Neuronal stem cell (in vitro differentiated cells): Measurements from ENCODE around the gene SART3.

Experiments
- DNase-seq: peaks from one replicate; pipeline ENCODE4 v3.0.0-alpha.2; 2013; ENCODE audit warnings: low spot score
- H2AFZ ChIP-seq: one replicate; pipeline ENCODE4 v1.6.1; 2013; ENCODE audit warnings: mild to moderate bottlenecking, low read length, inconsistent platforms
- H2AK5ac ChIP-seq: 2 replicates; pipeline ENCODE4 v1.6.1; 2013; ENCODE audit warnings: low read depth, mild to moderate bottlenecking, inconsistent platforms, low read length, moderate library complexity, mixed read lengths
- H2BK120ac ChIP-seq: 2 replicates; pipeline ENCODE4 v1.6.1; 2013; ENCODE audit warnings: low read depth, mild to moderate bottlenecking, inconsistent platforms, low read length, moderate library complexity, mixed read lengths
- H2BK12ac ChIP-seq: one replicate; pipeline ENCODE4 v1.6.1; 2013; ENCODE audit warnings: low read length, inconsistent platforms
- H2BK15ac ChIP-seq: 2 replicates; pipeline ENCODE4 v1.6.1; 2013; ENCODE audit warnings: mild to moderate bottlenecking, low read length, inconsistent platforms, mixed read lengths
- H2BK5ac ChIP-seq: one replicate; pipeline ENCODE4 v1.6.1; 2013; ENCODE audit warnings: inconsistent platforms, mild to moderate bottlenecking, low read length, moderate library complexity
- H3K14ac ChIP-seq: one replicate; pipeline ENCODE4 v1.6.1; 2013; ENCODE audit warnings: low read length, inconsistent platforms
- H3K18ac ChIP-seq: 2 replicates; pipeline ENCODE4 v1.6.1; 2013; ENCODE audit warnings: low read length, inconsistent platforms
- H3K23ac ChIP-seq: 2 replicates; pipeline ENCODE4 v1.6.1; 2013; ENCODE audit warnings: low read depth, mild to moderate bottlenecking, mixed read lengths, low read length, inconsistent platforms; ENCODE audit not compliant: poor library complexity
- H3K27ac ChIP-seq: replicated peaks from 3 replicates; pipeline ENCODE4 v1.5.1; 2013; ENCODE audit warnings: low read length, inconsistent platforms
- H3K27me3 ChIP-seq, 3 experiments: 2 replicates each; pipeline ENCODE4 v1.6.1; 2013; ENCODE audit warnings: low read length in 3 of 3, mild to moderate bottlenecking in 2 of 3, inconsistent platforms in 1 of 3, low read depth in 1 of 3, mixed read lengths in 1 of 3, moderate library complexity in 1 of 3; ENCODE audit not compliant: control insufficient read depth in 3 of 3, insufficient read depth in 3 of 3
- H3K36me3 ChIP-seq, 2 donors: replicated peaks in 1 of 2; 2 replicates each; pipeline ENCODE4 v1.6.1; 2013; ENCODE audit warnings: low read length in 2 of 2; ENCODE audit not compliant: control insufficient read depth in 2 of 2, insufficient read depth in 2 of 2
- H3K4ac ChIP-seq: 2 replicates; pipeline ENCODE4 v1.6.1; 2013; ENCODE audit warnings: inconsistent platforms, mild to moderate bottlenecking, low read length, moderate library complexity
- H3K4me1 ChIP-seq, 2 donors: 1 replicate in 1 of 2; 2 replicates in 1 of 2; pipeline ENCODE4 v1.6.1; 2013; ENCODE audit warnings: low read length in 2 of 2, low read depth in 1 of 2; ENCODE audit not compliant: control insufficient read depth in 2 of 2, insufficient read depth in 1 of 2
- H3K4me2 ChIP-seq: one replicate; pipeline ENCODE4 v1.6.1; 2013; ENCODE audit warnings: mild to moderate bottlenecking, low read length, inconsistent platforms; ENCODE audit not compliant: insufficient read depth, poor library complexity, severe bottlenecking
- H3K4me3 ChIP-seq, 2 donors: 2 replicates each; pipeline ENCODE4 v1.5.1; 2013; ENCODE audit warnings: low read length in 2 of 2, mild to moderate bottlenecking in 2 of 2, inconsistent platforms in 1 of 2, moderate library complexity in 1 of 2
- H3K79me1 ChIP-seq: one replicate; pipeline ENCODE4 v1.6.1; 2013; ENCODE audit warnings: low read depth, mild to moderate bottlenecking, inconsistent platforms, low read length, moderate library complexity
- H3K9ac ChIP-seq: one replicate; pipeline ENCODE4 v1.6.1; 2013; ENCODE audit warnings: mild to moderate bottlenecking, low read depth, low read length, inconsistent platforms; ENCODE audit not compliant: poor library complexity
- H3K9me3 ChIP-seq, 2 donors: replicated peaks in 1 of 2; 2 replicates each; pipeline versions ENCODE3 to v1.6.1; 2013; ENCODE audit warnings: low read length in 2 of 2, mild to moderate bottlenecking in 2 of 2, inconsistent platforms in 1 of 2, low read depth in 1 of 2, mixed read lengths in 1 of 2, moderate library complexity in 1 of 2; ENCODE audit not compliant: control insufficient read depth in 2 of 2, insufficient read depth in 1 of 2
- H4K8ac ChIP-seq: one replicate; pipeline ENCODE4 v1.6.1; 2013; ENCODE audit warnings: low read depth, mild to moderate bottlenecking, inconsistent platforms, low read length, moderate library complexity
- H4K91ac ChIP-seq: one replicate; pipeline ENCODE4 v1.6.1; 2013; ENCODE audit warnings: low read length, low read depth, mild to moderate bottlenecking, inconsistent platforms; ENCODE audit not compliant: poor library complexity
- WGBS, 2 donors: extraction: QIAGEN DNeasy Blood & Tissue Kit; methylation state at CpG; one replicate each; pipeline ENCODE4 v1.1.7; 2013; ENCODE audit warnings: missing lambda C conversion rate in 2 of 2, mixed read lengths in 1 of 2; ENCODE audit not compliant: insufficient read length in 2 of 2, insufficient replicate concordance in 1 of 2; ENCODE audit errors: extremely low coverage in 2 of 2; 5-methylcytosine and 5-hydroxymethylcytosine counted together

Gene SART3

DNA sequence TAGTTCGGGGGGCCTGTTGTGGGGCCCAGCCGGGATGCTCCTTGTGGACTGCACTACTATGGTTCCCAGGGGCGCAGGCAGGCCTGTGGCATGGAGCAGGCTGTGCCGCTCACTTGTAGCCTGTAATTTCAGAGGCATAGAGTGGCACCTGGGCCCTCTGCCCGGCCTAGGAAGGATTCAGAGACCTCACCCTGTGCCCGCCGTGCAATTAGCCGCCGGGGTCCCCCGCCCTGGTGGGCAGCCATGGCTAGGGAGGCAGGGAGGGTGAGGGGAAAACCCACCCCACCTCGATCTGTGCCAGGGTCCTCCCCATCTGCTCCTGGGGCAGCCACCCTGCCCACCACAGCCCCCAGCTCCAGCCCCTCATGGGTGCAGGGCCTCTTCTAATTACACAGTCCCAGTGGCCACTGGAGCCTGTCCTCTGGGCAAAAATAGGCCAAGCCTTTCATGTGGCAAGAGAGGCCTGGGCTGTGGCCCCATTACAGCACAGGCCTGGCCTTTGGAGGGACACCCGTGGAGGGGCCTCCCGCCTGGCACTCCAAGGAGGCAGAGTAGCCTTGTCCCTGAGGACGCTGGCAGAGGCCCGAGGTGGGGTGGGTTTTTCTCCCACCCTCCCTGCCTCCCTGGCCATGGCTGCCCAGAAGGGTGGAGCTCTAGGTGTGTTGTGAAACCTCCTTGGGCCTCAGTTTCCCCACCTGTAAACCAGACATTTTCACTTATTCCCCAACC, 42.2 kb upstream of the SART3 start:
- peaks cover 6 to 8% of the 10 kb centered on the region in 2 donors for H3K4me1 ChIP-seq
- H4K91ac ChIP-seq: no peak overlapping the region
- H3K4ac ChIP-seq: no peak overlapping the region
- H3K36me3 ChIP-seq: no peaks in the 10 kb centered on the region
- H2BK120ac ChIP-seq: no peak overlapping the region
- H3K4me2 ChIP-seq: no peak overlapping the region
- peak overlapping the region; percentile 79 for H2AK5ac ChIP-seq
- no peaks in the 10 kb centered on the region for H3K79me1 ChIP-seq
- no peak for DNase-seq
- H2BK15ac ChIP-seq: peak overlapping the region; percentile 27
- H3K27me3 ChIP-seq: peaks cover 0 to 3% (median 0%) of the 10 kb centered on the region in 3 experiments
- peaks cover 0 to 4% of the 10 kb centered on the region in 2 donors for H3K9me3 ChIP-seq
- peak overlapping the region; percentile 12 for H2BK5ac ChIP-seq
- H2BK12ac ChIP-seq: peak overlapping the region; percentile 46
- no CpG with 5 or more reads among the region's 15 CpGs for WGBS, 2 donors
- H3K18ac ChIP-seq: peak overlapping the region; percentile 55
- no peak overlapping the region for H2AFZ ChIP-seq
- peak overlapping the region; percentile 3 for H3K23ac ChIP-seq
- no peak overlapping the region for H3K9ac ChIP-seq
- no peak overlapping the region for H4K8ac ChIP-seq
- H3K14ac ChIP-seq: no peak overlapping the region
- H3K4me3 ChIP-seq: no peak overlapping the region
- H3K27ac ChIP-seq: no peak overlapping the region

DNA sequence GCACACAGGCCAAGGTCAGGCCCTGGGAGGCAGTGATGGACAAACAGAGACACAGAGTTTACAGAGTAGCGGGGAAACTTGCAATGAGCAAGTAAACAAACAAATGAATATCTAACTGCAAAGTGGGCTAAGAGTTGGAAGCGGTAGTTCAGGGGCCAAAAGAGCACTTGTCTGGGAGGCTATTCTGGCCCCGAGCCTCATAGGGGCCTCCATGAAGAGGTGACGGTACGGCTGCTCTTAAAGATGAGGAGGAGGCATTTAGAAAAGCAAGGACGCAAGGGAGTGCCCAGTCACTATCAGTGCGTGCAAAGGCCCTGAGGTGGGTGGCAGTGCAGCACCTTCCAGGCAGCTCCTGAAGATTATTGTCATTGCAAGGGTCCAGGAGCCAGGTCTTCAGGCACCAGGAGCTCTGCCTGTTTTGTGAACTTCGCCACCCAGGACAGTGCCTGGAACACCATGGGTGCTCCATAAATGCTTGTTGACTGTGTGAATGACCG, 41.3 kb upstream of the SART3 start:
- no peaks in the 10 kb centered on the region for H3K36me3 ChIP-seq
- no peak overlapping the region for H4K91ac ChIP-seq
- WGBS, 2 donors: no CpG with 5 or more reads among the region's 9 CpGs
- H3K27ac ChIP-seq: no peak overlapping the region
- H4K8ac ChIP-seq: no peak overlapping the region
- no peak overlapping the region for H3K14ac ChIP-seq
- H2BK5ac ChIP-seq: no peak overlapping the region
- no peak overlapping the region for H3K23ac ChIP-seq
- DNase-seq: no peak
- peak overlapping the region; percentile 30 for H2AK5ac ChIP-seq
- H3K9me3 ChIP-seq: peaks cover 0 to 4% of the 10 kb centered on the region in 2 donors
- no peak overlapping the region for H3K4me2 ChIP-seq
- peaks cover 12 to 14% of the 10 kb centered on the region in 2 donors for H3K4me1 ChIP-seq
- H3K9ac ChIP-seq: no peak overlapping the region
- no peak overlapping the region for H3K4me3 ChIP-seq
- H3K4ac ChIP-seq: no peak overlapping the region
- no peak overlapping the region for H2BK120ac ChIP-seq
- H2BK15ac ChIP-seq: no peak overlapping the region
- H2BK12ac ChIP-seq: no peak overlapping the region
- H3K79me1 ChIP-seq: no peaks in the 10 kb centered on the region
- peaks cover 0 to 3% (median 0%) of the 10 kb centered on the region in 3 experiments for H3K27me3 ChIP-seq
- H3K18ac ChIP-seq: no peak overlapping the region
- no peak overlapping the region for H2AFZ ChIP-seq

DNA sequence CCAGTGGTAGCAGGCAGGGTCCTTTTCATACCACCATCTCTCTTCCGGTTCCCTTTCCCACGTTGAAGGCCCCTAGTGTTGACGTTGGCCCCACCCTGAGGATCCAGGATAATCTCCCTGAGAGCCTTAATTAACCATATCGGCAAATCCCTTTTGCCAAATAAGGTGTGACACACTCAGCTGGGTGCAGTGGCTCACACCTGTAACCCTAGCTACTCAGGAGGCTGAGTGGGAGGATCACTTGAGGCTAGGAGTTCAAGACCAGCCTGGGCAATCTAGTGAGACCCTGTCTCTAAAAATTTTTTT, 39.7 kb upstream of the SART3 start:
- no peak overlapping the region for H3K27ac ChIP-seq
- no peak overlapping the region for H2BK120ac ChIP-seq
- no peak for DNase-seq
- H3K4me3 ChIP-seq: no peak overlapping the region
- no peak overlapping the region for H2BK15ac ChIP-seq
- H3K36me3 ChIP-seq: no peaks in the 10 kb centered on the region
- no CpG with 5 or more reads among the region's 4 CpGs for WGBS, 2 donors
- H3K18ac ChIP-seq: peak overlapping the region; percentile 6
- no peak overlapping the region for H2BK5ac ChIP-seq
- peaks cover 14 to 16% of the 10 kb centered on the region in 2 donors for H3K4me1 ChIP-seq
- peaks cover 0 to 2% of the 10 kb centered on the region in 2 donors for H3K9me3 ChIP-seq
- no peak overlapping the region for H2AFZ ChIP-seq
- no peaks in the 10 kb centered on the region for H3K79me1 ChIP-seq
- H3K27me3 ChIP-seq: peaks cover 0 to 3% (median 0%) of the 10 kb centered on the region in 3 experiments
- no peak overlapping the region for H3K4me2 ChIP-seq
- H3K23ac ChIP-seq: no peak overlapping the region
- H4K8ac ChIP-seq: no peak overlapping the region
- H2AK5ac ChIP-seq: peak overlapping the region; percentile 11
- no peak overlapping the region for H2BK12ac ChIP-seq
- H3K14ac ChIP-seq: no peak overlapping the region
- no peak overlapping the region for H3K9ac ChIP-seq
- H4K91ac ChIP-seq: no peak overlapping the region
- H3K4ac ChIP-seq: no peak overlapping the region

DNA sequence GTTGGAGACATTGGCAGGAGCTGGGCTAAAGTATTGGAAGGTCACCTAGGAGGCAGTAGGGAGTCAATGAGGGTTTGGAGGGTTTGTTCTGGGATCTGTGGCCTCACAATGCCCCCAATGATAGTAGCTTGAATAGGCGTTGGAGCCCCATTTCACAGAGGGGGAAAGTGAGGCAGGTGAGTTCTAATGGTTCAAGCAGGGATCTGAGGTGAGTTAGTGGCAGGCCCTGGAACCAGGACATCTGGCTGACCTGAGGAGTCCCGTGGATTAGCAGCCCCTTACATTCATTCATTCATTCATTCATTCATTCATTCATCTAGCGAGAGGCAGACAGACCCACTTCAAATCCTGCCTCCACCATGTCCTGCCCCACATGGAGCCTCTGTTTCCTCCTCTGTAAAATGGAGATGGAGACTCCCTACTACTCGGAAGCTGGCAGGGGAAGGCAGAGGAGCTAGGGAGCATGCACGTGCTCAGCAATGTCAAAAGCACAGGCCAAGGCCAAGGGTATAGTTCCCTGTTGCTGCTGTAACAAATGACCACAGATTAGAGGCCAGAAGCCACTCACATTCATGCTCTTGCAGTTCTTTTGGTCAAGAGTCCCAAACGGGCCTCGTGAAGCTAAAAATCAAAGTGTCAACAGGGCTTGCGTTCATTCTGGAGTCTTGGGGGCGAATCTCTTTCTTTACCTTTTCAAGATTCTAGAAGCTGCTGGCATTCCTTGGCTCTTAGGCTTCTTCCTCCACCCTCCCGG, 39.2 kb upstream of the SART3 start:
- no peaks in the 10 kb centered on the region for H3K79me1 ChIP-seq
- no peak overlapping the region for H3K18ac ChIP-seq
- H2AK5ac ChIP-seq: peak overlapping the region; percentile 40
- no peak overlapping the region for H3K4ac ChIP-seq
- WGBS, 2 donors: no CpG with 5 or more reads among the region's 10 CpGs
- no peak overlapping the region for H2BK12ac ChIP-seq
- no peak overlapping the region for H2BK5ac ChIP-seq
- no peak overlapping the region for H4K91ac ChIP-seq
- no peak overlapping the region for H2BK15ac ChIP-seq
- no peaks in the 10 kb centered on the region for H3K36me3 ChIP-seq
- H2BK120ac ChIP-seq: no peak overlapping the region
- H3K23ac ChIP-seq: no peak overlapping the region
- no peak overlapping the region for H3K14ac ChIP-seq
- peaks cover 16% of the 10 kb centered on the region in 2 donors for H3K4me1 ChIP-seq
- H3K9ac ChIP-seq: no peak overlapping the region
- no peak overlapping the region for H2AFZ ChIP-seq
- no peak overlapping the region for H3K4me3 ChIP-seq
- H3K27me3 ChIP-seq: peaks cover 0 to 3% (median 0%) of the 10 kb centered on the region in 3 experiments
- H3K4me2 ChIP-seq: no peak overlapping the region
- no peak for DNase-seq
- no peak overlapping the region for H4K8ac ChIP-seq
- H3K9me3 ChIP-seq: peaks cover 0 to 2% of the 10 kb centered on the region in 2 donors
- no peak overlapping the region for H3K27ac ChIP-seq
